ENCODE results near the gene RABAC1. TPM values are rescaled to one million over a fixed set of nuclear protein-coding genes. Genes with fewer than 3 reads are reported as not detected.
A peak's percentile ranks its signal among the peaks of the same experiment; 100 is the strongest.

The RABAC1 gene
- total RNA-seq, 6 experiments from 2014 or later: 53.6 to 124 (median 75.8) TPM

DNA sequence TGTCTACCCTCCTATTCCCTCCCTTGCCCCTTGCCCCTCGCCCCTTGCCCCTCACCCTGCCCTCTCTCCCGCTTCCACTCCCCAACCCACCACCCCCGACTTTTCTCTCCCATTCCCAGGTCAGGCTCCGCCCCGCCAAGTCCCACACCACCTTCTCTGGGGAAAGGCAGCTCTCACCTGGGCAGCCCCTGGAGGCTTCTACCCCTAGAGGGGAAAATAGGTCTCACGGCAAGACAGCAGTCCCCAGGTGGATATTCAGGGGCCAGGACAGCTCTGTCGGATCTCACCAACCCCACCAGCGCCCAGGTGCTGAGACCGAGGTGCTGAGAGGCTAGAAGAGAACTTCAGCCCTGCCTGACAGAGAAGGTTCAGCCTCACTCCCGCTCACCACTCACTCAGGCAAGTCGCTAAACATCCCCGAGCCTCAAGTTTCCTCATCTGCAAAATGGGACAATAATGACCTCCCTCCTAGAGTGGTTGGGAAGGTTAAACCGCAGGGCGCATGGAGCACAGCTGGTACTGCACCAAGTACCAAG lies 29.5 kb downstream of the RABAC1 start:
- ATAC-seq: no peak
- no peak overlapping the region for H3K27ac ChIP-seq
- WGBS (ENCODE audit: insufficient coverage, low coverage, low lambda C conversion rate, missing lambda C conversion rate): 22% methylated on average over 10 of the region's 14 CpGs
- no peak overlapping the region for H3K4me3 ChIP-seq
- peaks cover 4 to 41% of the 10 kb centered on the region in 2 donors for H3K27me3 ChIP-seq
- peaks cover 0 to 7% (median 0%) of the 10 kb centered on the region in 4 donors for H3K4me1 ChIP-seq
- no peak for DNase-seq
- no peaks in the 10 kb centered on the region for H3K36me3 ChIP-seq
- TF ChIP-seq, protein P1, sequence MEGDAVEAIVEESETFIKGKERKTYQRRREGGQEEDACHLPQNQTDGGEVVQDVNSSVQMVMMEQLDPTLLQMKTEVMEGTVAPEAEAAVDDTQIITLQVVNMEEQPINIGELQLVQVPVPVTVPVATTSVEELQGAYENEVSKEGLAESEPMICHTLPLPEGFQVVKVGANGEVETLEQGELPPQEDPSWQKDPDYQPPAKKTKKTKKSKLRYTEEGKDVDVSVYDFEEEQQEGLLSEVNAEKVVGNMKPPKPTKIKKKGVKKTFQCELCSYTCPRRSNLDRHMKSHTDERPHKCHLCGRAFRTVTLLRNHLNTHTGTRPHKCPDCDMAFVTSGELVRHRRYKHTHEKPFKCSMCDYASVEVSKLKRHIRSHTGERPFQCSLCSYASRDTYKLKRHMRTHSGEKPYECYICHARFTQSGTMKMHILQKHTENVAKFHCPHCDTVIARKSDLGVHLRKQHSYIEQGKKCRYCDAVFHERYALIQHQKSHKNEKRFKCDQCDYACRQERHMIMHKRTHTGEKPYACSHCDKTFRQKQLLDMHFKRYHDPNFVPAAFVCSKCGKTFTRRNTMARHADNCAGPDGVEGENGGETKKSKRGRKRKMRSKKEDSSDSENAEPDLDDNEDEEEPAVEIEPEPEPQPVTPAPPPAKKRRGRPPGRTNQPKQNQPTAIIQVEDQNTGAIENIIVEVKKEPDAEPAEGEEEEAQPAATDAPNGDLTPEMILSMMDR (IDR thresholded peaks at IDR 0.05): no peak
- intact Hi-C loops (cut with DNase I): loop anchor here in 1 of 2 donors (10.0 kb wide), 1 partner anchor 55 kb away; the partner anchor contains the start of gene CD79A
- no peaks in the 10 kb centered on the region for H3K9me3 ChIP-seq

GRCh38 chr19:41928754-41929535 lies 30.2 kb downstream of the RABAC1 start:
- peaks cover 4 to 41% of the 10 kb centered on the region in 2 donors for H3K27me3 ChIP-seq
- no peak for TF ChIP-seq POLR2A (IDR thresholded peaks at IDR 0.05)
- TF ChIP-seq, protein P1 (IDR thresholded peaks at IDR 0.05): no peak
- ATAC-seq (peak; percentile 27 to 59 (median 48)), DNase-seq (no peak)
- H3K4me1 ChIP-seq: peaks cover 0 to 7% (median 0%) of the 10 kb centered on the region in 4 donors
- intact Hi-C loops (cut with DNase I): no loop called here
- H3K9me3 ChIP-seq: no peaks in the 10 kb centered on the region
- H3K36me3 ChIP-seq: no peaks in the 10 kb centered on the region
- H3K27ac ChIP-seq: no peak overlapping the region
- peak overlapping the region in 1 of 3 donors; percentile 24 for H3K4me3 ChIP-seq
- WGBS (ENCODE audit: insufficient coverage, low coverage, low lambda C conversion rate, missing lambda C conversion rate): 8% methylated on average over 5 of the region's 29 CpGs

DNA sequence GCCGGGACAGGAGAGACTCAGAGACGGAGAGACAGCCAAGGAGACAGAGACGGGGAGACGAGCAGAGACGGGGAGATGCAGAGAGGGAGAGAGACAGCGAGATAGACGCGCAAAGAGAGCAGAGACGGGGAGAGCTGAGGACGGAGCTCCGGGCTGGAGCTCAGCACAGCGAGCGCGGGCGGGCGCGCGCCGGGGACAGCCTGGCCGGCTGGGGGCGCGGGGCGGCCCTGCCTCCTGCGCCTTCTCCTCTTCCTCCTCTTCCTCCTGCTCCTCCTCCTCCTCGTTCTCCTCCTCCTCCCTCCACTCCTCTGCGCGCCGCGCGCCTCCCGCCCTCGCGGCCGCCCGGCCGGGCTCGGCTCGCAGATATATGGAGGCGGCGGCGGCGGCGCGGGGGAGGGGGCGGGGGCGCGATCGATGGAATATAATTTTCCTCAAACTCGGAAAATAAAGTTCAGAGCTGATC lies 30.9 kb downstream of the RABAC1 start, which contains the start of gene ERFL:
Gene ERFL, minus strand, starts transcription at position 229 of the 463 bp plus-strand sequence. CDS start 15,530 bp downstream, outside the sequence.
- intact Hi-C loops (cut with DNase I): no loop called here
- peak in 1 of 4 donors; percentile 34 for ATAC-seq
- Histone ChIP-seq H3K27ac (no peak within 1 kb of the TSS), H3K36me3 (no peaks in the 10 kb centered on the region), H3K4me1 (peaks cover 0 to 7% (median 0%) of the 10 kb centered on the region in 4 donors), H3K9me3 (no peaks in the 10 kb centered on the region), H3K4me3 (peak within 1 kb of the TSS in 1 of 3 donors; percentile 24), H3K27me3 (peaks cover 4 to 41% of the 10 kb centered on the region in 2 donors)
- under 1% methylated on average over 34 of the region's 49 CpGs for whole genome bisulfite sequencing (ENCODE audit: insufficient coverage, low coverage, low lambda C conversion rate, missing lambda C conversion rate)
- no peak for TF ChIP-seq POLR2A (IDR thresholded peaks at IDR 0.05)
- TF ChIP-seq, protein P1 (IDR thresholded peaks at IDR 0.05): no peak
- no peak for DNase-seq

GRCh38 chr19:41927497-41928192 lies 31.5 kb downstream of the RABAC1 start:
- TF ChIP-seq, protein P1 (IDR thresholded peaks at IDR 0.05): no peak
- no peak for TF ChIP-seq POLR2A (IDR thresholded peaks at IDR 0.05)
- Histone ChIP-seq H3K4me1 (peaks cover 0 to 7% (median 0%) of the 10 kb centered on the region in 4 donors), H3K9me3 (no peaks in the 10 kb centered on the region), H3K27me3 (peaks cover 4 to 46% of the 10 kb centered on the region in 2 donors), H3K4me3 (peak overlapping the region in 1 of 3 donors; percentile 24), H3K27ac (no peak overlapping the region), H3K36me3 (no peaks in the 10 kb centered on the region)
- intact Hi-C loops (cut with DNase I): no loop called here
- WGBS (ENCODE audit: insufficient coverage, low coverage, low lambda C conversion rate, missing lambda C conversion rate): 8% methylated on average over 22 of the region's 43 CpGs
- no peak for ATAC-seq
- DNase-seq: no peak
